ENCODE data around the gene CDK11A.

The CDK11A gene

GRCh38 chr1:1658583-1659549, 65.3 kb downstream of the CDK11A start, which contains the start of gene CDK11B:
CDK11B (minus strand) TSS chr1:1659004; CDS start chr1:1657485, 1,519 bp downstream.
- peak; percentile 82 for DNase-seq

Data from NCI-H2029 (cell line).